EL (cell line): ENCODE measurements around the gene SUSD2.
A peak's percentile ranks its signal among the peaks of the same experiment; 100 is the strongest.
"Not testable (repeated sequence)": the region's sequence is repeated elsewhere in the genome, so short reads cannot be mapped to it uniquely, and the experiment has no call there.

ENCODE experiments used
- DNase-seq: peaks from one replicate; pipeline ENCODE4 v3.0.0-alpha.2; 2016

Gene SUSD2

DNA sequence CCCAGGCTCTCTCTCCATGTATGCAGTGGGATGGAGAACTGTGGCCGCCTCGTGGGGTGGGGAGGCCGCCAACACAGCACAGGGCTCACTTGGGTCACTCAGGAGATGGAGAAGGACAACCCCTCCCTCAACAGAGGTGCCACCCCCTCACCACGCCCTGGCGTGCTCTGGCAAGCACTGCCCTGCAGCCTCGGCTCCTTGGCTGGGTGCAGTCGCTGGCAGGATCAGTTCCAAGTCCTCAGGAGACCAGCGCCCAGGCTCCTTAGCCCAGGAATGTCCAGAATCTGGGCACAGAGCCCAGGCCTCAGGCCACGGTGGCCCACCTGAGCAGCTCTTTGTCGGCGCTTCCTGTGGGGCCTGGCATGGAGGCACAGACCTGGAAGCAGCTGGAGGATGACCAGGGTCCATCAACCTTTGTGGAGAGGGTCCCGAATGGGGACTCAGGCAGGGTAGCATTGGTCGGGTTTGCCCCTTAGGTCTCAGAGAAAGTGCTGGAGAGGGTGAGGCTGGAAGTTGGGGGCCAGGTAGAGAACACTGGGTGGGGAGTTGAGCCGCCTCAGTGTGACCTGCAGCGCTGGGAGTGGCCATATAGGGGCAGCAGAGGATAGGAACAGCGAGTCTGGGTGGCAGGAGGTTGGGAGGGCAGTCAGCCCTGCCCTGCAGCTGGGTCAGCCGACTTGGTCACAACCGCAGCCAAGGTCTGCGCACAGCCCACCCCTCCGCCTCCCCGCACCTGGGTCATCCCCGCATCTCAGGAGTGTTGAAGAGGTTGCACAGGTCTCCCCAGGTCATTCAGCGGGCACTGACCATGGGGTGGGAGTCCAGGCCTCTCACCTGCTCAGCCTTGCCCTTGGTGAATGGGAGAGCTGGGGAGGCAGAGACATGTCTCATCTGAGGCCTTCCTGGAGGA, 8.2 kb downstream of the SUSD2 start:
- peak; percentile 62 for DNase-seq

DNA sequence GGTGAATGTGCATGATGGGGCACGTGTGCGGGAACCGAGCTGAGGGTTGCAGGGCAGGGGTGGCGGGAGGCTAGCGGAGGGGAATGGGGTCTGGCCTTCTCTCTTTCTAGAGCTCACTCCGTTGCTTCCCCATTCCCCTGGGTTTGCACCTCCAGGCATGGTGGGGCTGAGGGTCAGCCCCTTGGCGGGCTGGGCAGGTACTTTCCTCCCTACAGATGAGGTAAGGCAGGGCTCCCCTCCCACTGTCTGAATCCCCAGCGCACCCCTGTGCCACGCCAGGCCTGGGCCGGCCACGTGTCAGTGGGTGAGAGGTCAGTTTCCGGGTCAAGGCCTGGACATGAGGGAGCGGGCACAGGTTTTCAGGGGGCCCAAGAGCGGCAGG, 8.9 kb downstream of the SUSD2 start:
- DNase-seq = no peak

DNA sequence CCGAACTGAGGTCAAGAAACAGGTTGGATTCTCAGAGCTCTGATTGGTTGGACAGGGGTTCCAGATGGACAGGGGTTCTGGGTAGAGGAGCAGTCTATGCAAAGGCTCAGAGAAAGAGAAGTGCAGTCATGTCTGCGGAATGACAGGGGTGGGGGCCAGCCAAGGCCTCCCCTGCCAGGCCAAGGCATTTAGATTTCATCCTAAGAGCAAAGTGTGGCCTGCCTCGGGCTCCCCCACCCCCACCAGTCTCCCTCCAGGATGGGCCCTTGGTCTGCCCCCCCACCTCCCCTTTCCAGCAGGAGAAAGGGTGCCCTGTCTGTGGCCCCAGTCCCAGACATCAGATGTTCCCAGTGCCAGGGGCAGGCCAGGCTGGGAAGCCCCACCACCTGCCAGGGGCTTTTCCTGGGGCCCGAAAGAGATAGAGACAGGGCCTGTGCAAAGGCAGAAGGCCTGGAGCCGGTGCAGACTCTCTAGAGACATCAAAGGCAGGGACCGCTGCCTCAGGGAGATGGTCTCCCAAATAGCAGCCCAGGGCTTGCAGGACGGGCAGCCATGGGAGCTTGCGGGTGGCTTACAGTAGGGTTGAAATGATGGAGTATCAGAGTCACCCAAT, 9.4 kb downstream of the SUSD2 start:
- no peak for DNase-seq

DNA sequence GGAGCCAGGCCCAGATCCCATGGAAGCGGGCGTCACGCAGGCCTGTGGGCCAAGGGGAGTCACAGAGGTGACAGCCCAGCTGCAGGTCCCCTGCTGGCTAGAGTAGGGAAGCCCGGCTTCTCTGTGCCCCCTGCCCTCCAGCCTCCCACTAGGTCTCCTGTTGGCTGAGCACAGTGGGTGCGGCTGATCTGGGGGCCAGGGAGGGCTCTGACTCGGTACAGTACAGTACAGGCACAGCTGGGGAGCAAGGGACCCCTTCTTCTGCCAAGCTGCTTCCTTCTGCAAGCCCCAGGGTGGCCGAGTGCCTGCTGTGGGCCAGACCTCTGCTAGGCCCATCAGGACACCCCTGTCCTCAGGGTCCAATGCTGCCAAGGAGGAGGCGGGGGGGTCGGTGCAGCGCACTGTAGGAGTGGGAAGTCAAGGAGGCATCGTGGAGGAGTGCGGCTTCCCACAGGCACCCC, 10.1 kb downstream of the SUSD2 start:
- no peak for DNase-seq

DNA sequence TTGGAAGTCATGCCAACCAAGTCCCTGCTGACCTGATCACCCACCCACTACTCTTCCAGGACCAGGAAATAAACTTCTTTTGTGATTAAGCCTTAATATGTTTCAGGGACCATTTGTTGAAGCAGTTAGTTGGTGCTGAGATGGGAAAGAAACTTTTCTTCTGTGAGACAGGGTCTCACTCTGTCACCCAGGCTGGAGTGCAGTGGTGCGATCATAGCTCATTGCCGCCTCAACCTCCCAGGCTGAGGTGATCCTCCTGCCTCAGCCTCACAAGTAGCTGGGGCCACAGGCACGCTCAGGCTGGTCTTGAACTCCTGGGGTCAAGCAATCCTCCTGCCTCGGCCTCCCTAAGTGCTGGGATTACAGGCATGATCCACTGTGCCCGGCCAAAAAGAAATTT, 10.6 kb downstream of the SUSD2 start:
- no peak for DNase-seq

DNA sequence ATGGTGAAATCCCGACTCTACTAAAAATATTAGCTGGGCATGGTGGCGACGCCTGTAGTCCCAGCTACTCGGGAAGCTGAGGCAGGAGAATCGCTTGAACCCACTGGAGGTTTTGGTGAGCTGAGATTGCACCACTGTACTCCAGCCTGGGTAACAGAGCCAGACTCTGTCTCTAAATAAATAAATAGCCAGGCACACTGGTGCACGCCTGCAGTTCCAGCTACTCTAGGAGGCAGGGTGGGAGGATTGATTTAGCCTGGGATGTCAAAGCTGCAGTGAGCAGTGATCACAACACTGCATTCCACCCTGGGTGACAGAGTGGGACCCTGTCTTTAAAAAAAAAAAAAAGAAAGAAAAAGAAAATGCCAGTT, 17.4 kb downstream of the SUSD2 start:
- no peak for DNase-seq

DNA sequence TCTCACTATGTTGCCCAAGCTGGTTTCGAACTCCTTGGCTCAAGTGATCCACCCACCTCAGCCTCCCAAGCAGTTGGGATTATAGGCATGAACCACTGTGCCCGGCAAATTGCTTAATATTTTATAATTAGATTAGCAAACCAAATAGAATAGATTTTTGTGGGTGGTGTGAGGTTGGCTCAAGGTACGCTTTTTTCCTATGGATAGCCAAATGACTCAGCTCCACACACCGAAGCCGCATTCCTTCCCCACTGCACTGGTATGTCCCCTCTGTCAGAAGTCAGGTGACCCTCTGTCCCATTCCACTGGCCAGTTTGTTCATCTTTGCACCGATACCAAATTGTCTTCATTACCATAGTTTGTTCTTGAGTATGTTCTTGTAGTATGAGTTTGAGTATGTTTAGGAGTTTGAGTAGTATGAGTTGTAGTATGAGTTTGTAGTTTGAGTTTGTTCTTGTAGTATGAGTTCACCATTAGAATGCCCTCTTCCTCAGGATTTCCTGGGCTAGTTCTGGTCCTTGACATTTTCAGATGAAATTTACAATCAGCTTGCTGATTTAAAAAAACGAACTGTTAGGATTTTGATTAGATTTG, 19.4 kb downstream of the SUSD2 start:
- DNase-seq = peak; percentile 65

DNA sequence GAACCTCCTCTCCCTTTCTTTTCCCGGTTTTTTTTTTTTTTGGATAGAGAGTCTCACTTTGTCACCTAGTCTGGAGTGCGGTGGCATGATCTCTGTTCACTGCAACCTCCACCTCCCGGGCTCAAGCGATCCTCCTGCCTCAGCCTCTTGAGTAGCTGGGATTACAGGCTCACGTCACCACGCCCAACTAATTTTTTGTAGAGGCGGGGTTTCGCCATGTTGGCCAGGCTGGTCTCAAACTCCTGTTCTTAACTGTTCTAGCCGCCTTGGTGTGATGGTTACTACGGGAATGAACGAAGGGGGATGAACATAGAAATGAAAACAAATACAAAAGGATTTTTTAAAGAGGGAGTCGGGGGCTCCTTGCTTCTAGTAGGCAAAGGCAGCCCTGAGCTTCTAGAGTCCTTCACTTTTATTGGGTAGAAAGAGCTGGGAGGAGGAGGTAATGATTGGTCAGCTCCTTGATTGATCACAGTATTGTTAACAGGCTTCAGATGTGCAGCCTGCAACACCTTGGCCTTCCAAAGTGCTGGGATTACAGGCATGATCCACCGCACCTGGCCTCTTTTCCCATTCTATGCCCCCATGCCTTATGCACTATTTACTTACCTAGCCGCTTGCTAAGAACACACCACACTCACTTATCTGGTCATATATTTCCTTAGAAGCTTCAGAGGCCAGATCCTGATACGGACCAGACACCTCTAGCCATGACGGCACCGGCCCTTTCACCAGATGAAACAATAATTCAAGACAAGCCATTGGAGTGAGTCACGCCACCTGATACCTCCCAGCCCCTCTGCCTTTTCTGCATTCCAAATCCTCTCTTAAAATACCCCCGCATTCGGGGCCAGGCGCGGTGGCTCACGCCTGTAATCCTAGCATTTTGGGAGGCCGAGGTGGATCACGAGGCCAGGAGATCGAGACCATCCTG, 20.7 kb downstream of the SUSD2 start:
- DNase-seq = peak; percentile 33

DNA sequence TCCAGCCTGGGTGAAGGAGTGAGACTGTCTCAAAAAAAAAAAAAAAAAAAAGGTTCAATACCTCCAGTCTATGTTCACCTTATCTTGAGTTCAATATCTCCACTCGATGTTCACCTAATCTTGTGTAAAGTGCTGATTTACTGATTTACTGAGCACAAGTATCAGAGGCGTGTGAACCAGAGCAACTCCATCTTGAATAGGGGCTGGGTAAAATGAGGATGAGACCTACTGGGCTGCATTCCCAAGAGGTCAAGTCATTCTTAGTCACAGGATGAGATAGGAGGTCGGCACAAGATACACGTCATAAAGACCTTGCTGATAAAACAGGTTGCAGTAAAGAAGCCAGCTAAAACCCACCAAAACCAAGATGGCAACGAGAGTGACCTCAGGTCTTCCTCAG, 22.6 kb downstream of the SUSD2 start:
- DNase-seq = peak; percentile 36

DNA sequence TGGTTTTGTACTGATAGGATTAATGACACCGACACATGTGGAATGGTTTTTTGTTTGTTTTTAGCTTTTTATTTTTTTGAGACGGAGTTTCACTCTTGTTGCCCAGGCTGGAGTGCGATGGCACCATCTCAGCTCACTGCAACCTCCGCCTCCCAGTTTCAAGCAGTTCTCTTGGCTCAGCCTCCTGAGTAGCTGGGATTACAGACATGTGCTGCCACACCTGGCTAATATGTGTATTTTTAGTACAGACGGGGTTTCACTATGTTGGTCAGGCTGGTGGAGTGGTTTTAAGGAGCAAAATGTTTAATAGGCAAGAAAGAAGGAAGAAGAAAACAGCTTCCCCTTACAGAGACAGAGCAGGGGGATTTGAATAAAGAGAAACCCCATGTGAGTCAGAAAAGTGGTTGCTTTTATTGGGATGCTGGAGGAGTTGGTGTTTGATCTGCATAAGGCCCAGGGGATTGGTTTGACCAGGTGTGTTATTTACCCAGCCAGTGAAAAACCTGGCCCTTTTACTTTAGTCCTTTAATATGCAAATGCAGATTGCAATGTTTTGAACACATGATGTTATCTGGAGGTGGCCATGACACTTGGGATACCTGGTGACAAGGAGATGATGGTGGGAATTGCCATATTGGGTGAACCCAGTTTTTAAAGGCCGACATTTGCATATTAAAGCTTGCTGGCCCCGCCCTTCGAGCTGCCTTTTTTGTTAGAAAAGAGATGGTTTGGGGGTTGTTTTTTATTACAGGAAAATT, 24.3 kb downstream of the SUSD2 start:
- no peak for DNase-seq

DNA sequence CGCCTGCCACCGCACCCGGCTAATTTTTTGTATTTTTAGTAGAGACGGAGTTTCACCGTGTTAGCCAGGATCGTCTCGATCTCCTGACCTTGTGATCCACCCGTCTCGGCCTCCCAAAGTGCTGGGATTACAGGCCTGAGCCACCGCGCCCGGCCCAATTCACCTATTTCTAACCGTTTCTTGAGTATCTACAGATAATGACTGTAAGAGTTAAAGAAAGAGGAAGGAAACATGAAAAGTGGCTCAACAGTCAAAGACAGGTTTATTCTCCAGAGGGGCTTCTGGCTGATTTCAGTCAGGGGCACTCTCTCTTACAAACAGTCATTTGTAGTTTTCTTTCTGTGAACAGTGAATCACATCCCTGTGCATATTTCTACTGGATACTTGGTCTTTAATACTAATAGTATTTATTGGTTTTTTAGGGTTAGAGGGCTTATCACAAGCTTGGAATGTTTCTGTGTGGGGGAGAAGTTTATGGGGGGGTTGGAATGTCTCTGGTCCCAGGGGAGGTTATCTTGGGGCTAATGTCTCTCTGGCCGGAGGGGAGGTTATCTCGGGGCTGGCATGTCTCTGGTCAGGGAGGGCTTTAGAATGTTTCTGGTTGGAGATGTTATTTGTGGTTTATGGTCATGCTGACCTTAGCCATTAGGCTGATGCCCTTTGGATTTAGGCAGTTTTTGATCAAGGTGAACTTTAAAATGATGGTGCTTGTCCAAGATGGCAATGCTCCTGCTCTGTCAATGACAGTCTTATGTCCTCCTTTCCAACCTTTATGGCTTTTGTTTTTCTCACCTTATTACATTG, 25.4 kb downstream of the SUSD2 start:
- peak; percentile 80 for DNase-seq

DNA sequence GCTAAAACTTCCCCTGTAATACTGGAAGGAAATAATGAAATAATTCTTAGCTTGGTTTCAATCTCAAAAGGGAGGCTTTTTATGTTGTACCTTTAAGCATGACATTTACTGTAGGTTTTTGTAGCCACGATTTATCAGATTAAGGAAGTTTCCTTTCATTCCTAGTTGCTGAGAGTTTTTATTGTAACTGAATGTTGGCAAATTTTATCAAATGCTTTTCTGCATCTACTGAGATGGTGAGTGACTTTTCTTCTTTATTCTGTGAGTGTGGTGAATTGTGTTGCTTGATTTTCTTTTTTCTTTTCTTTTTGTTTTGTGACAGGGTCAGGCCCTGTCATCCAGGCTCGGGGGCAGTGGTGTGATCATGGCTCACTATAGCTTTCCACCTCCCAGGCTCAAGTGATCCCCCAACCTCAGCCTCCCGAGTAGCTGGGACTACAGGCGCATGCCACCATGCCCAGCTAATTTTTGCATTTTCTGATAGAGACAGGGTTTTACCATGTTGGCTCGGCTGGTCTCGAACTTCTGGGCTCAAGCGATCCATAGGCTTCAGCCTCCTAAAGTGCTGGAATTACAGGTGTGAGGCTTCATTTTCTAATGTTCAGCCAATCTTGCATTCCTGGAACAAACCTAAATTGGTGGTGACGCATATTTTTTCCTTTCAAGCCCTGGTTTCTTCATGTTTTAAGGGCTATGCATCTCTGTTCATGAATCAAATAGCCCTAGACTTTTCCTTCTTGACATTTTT, 26.2 kb downstream of the SUSD2 start:
- peak; percentile 24 for DNase-seq

DNA sequence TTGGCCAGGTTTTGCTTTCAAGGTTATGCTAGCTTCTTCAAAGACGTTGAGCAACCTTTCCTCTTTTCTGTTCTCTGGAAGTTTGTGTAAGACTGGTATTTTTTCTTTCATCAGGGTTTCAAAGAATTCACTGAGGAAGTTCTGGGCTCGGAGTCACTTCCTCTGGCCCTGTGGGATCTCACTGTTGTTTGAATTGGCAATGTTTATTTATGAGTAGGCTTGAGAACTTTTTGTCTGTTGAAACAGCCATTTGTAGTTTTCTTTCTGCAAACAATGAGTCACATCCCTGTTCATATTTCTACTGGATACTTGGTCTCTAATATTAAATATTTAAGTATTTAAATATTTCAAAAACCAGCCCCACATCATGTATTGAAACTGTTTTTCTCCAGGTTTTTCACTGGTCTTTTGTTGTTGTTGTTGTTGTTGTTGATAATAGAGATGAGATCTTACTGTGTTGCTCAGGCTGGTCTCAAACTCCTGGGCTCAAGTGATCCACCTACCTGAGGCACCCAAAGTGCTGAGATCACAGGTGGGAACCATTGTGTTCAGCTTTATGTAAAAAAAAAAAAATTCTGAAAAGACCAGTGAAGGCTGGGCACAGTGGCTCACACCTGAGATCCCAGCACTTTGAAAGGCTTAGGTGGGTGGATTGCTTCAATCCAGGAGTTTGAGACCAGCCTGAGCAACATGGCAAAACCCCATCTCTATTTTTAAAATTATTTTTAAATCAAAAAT, 26.9 kb downstream of the SUSD2 start:
- DNase-seq = peak; percentile 96

DNA sequence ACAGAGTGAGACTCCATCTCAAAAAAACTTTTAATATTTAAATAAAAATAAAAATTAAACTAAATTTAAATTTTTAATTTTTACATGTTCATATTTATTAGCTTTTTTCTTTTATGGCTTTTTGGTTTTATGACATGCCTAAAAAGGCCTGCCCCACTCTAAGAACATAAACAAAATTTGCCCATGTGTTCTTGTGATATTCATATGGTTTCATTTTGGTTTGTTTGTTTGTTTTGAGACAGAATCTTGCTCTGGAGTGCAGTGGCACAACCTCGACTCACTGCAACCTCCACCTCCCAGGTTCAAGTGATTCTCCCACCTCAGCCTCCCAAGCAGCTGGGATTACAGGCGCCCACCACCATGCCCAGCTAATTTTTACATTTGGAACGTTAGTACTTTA, 27.7 kb downstream of the SUSD2 start:
- no peak for DNase-seq

DNA sequence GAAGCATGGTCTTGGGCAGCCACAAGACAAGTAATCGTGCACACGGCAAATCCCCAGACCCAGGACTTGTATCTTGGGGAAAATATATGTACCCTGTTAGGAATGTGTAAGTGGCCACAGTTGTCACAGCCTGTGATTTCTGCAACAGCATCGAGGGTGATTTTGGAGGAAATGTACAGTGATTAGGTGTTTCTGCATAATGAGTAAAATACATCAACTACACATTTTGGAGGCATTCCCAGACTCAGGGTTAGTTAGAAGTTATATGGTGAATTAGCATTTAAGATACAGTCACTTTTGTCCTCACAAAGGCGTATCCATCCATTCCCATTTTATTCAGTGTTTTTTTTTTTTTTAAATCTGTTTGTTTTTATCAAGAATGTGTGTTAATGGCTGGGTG, 28.4 kb downstream of the SUSD2 start:
- DNase-seq = no peak

DNA sequence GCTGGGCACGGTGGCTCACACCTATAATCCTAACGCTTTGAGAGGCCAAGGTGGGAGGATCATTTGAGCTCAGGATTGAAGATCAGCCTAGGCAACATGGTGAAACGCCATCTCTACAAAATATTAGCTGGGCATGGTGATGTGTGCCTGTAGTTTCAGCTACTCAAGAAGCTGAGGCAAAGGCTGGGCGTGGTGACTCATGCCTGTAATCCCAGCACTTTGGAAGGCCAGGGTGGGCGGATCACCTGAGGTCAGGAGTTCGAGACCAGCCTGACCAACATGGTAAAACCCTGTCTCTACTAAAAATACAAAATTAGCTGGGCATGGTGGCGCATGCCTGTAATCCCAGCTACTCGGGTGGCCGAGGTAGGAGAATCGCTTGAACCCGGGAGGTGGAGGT, 29.1 kb downstream of the SUSD2 start:
- DNase-seq = peak; percentile 28

DNA sequence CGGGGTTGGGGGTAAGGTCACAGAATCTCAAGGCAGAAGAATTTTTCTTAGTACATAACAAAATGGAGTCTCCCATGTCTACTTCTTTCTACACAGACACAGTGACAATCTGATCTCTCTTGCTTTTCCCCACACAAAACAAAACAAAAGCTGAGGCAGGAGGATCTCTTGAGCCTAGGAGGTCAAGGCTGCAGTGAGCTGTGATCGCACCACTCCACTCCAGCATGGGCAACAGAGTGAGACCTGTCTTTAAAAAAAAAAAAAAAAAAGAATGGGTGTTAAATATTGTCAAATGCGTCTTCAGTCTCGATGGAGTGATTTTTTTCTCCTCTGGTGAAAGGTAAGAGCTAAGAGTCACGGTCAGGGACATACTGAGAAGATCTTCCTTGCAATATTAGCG, 30.4 kb downstream of the SUSD2 start:
- DNase-seq = not testable (repeated sequence)

DNA sequence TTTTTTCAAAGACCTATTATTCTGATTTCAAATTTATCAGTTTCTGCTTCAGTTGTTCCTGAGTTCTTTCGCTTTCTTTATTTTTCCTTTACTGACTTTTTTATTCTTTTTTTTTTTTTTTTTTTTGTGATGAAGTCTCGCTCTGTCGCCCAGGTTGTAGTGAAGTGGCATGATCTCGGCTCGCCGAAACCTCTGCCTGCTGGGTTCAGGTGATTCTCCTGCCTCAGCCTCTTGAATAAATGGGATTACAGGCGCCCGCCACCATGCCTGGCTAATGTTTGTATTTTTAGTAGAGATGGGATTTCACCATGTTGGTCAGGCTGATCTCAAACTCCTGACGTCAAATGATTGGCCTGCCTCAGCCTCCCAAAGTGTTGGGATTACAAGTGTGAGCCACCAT, 31.8 kb downstream of the SUSD2 start:
- DNase-seq = not testable (repeated sequence)

DNA sequence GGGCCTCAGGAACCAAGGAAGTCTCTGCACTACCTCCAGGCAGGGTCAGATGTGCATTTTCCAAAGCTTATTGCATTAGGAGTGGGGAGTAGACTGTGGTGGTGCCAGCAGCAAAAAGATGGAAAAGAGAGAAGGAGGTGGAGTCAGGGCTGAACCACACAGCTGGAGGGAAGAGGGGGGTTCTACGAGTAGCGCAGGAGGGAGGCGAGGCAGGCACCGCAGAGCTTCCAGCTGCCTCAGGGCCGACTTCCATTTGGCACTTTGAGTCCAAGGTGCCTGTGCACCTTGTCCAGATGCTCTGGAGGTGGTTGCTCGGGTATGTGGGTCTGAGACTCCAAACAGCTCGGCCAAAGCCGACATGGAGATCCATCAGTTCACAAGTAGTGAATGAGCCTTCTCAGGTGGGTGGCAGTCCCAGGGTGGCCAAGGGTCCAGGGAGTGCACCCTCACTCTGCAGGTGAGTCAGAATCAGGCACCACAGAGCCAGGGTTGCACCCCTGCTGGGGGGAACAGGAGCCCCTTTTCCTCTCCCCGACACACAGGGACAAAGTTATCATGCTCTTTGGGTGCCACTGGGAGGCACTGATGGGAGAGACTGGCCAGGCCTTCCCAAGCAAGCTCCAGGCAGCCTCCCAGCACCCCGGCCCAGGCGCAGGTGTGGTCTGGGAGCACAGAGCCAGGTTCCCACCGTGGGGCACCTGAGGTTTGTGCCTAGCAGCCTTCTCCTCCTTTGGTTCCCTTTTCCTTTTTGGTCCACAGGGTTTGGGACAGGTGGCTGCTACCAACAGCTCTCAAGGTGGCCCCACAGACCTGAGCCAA, 33.4 kb downstream of the SUSD2 start:
- no peak for DNase-seq
